ENCODE results near the gene HBEGF.

DNA sequence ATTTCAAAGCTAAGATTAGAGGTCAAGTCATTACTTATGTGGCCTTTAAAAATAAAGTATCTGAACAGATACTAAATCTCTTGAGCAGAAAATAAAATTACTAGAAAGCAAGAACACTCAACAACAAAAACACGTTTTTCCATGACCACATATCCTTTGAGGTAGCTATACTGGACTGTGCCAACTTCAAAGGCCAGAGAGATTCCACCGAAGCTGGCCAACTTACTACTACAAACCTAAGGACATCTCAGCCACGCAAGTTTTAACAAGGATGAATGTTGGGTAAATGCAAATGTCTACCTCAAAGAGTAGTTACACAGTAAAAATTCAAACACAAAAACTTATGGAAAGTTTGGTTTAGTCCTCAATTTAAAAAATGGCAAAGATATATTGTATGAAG, 62.4 kb downstream of the HBEGF start:
- TF ChIP-seq, protein P1, sequence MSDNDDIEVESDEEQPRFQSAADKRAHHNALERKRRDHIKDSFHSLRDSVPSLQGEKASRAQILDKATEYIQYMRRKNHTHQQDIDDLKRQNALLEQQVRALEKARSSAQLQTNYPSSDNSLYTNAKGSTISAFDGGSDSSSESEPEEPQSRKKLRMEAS (IDR thresholded peaks at IDR 0.05; ENCODE audit: low read depth, low read length) = no peak
- TF ChIP-seq POLR2A (IDR thresholded peaks at IDR 0.05; ENCODE audit: low read depth, low read length) = no peak
- TF ChIP-seq SUZ12 (IDR thresholded peaks at IDR 0.05; ENCODE audit: unreplicated experiment) = no peak
- no peak for TF ChIP-seq NRF1 (conservative IDR thresholded peaks at IDR 0.05; ENCODE audit: low read depth, low read length)
- no peak for TF ChIP-seq JUNB (IDR thresholded peaks at IDR 0.05)

All from GM12878 (cell line).